Measurements from ENCODE around the gene KLHDC9. TPM values are rescaled to one million over a fixed set of nuclear protein-coding genes. Genes with fewer than 3 reads are reported as not detected.

KLHDC9 gene
- total and polyA plus RNA-seq, 2 of the 13 experiments (the other 11 are each of a cell fraction or from before 2014, with no cell fraction given), result 2.9 TPM

- no peak for TF ChIP-seq MXD3 (CRISPR knock-in tag; IDR thresholded peaks at IDR 0.05)
- no peak for TF ChIP-seq MIER2 (CRISPR knock-in tag; IDR thresholded peaks at IDR 0.05)
- TF ChIP-seq RFX1 (IDR thresholded peaks at IDR 0.05), result no peak
- 0 out of 2 replicates have a peak, but pooled peaks have one; percentile 32 for TF ChIP-seq ZNF749 (CRISPR knock-in tag; IDR thresholded peaks at IDR 0.05; ENCODE audit: borderline replicate concordance)
- peak; percentile 17; the same call in 1 of the 2 replicates for TF ChIP-seq ZNF670 (CRISPR knock-in tag; IDR thresholded peaks at IDR 0.05; ENCODE audit: borderline replicate concordance)
- peak; percentile 37 for TF ChIP-seq HNRNPLL (IDR thresholded peaks at IDR 0.05; ENCODE audit: low read depth, low read length, poor library complexity, severe bottlenecking)
- TF ChIP-seq ZFX (CRISPR knock-in tag; IDR thresholded peaks at IDR 0.05; ENCODE audit: low read depth), result peak; percentile 73
- no peak for TF ChIP-seq ZSCAN21 (CRISPR knock-in tag; IDR thresholded peaks at IDR 0.05; ENCODE audit: borderline replicate concordance)
- TF ChIP-seq ATF2 (CRISPR knock-in tag; IDR thresholded peaks at IDR 0.05), result no peak
- TF ChIP-seq, protein P1, sequence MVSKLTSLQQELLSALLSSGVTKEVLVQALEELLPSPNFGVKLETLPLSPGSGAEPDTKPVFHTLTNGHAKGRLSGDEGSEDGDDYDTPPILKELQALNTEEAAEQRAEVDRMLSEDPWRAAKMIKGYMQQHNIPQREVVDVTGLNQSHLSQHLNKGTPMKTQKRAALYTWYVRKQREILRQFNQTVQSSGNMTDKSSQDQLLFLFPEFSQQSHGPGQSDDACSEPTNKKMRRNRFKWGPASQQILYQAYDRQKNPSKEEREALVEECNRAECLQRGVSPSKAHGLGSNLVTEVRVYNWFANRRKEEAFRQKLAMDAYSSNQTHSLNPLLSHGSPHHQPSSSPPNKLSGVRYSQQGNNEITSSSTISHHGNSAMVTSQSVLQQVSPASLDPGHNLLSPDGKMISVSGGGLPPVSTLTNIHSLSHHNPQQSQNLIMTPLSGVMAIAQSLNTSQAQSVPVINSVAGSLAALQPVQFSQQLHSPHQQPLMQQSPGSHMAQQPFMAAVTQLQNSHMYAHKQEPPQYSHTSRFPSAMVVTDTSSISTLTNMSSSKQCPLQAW (CRISPR knock-in tag; IDR thresholded peaks at IDR 0.05), result no peak
- TF ChIP-seq ARID5B (CRISPR knock-in tag; IDR thresholded peaks at IDR 0.05), result peak; percentile 12; the same call in 1 of the 2 replicates
- TF ChIP-seq FIP1L1 (IDR thresholded peaks at IDR 0.05; ENCODE audit: borderline replicate concordance, insufficient read depth, low read depth, low read length), result no peak
- TF ChIP-seq ZNF839 (CRISPR knock-in tag; IDR thresholded peaks at IDR 0.05; ENCODE audit: borderline replicate concordance), result peak; percentile 60; the same call in 1 of the 2 replicates
- peak; percentile 67; the same call in 1 of the 2 replicates for TF ChIP-seq ZNF589 (CRISPR knock-in tag; conservative IDR thresholded peaks at IDR 0.05)
- TF ChIP-seq HNRNPL (IDR thresholded peaks at IDR 0.05; ENCODE audit: low read depth, low read length), result 0 out of 2 replicates have a peak, but pooled peaks have one; percentile 9
- 0 out of 2 replicates have a peak, but pooled peaks have one; percentile 45 for TF ChIP-seq ZSCAN20 (CRISPR knock-in tag; IDR thresholded peaks at IDR 0.05; ENCODE audit: borderline replicate concordance)
- peak; percentile 29; the same call in 1 of the 2 replicates for TF ChIP-seq TOPORS (CRISPR knock-in tag; IDR thresholded peaks at IDR 0.05)
- TF ChIP-seq, protein P2, sequence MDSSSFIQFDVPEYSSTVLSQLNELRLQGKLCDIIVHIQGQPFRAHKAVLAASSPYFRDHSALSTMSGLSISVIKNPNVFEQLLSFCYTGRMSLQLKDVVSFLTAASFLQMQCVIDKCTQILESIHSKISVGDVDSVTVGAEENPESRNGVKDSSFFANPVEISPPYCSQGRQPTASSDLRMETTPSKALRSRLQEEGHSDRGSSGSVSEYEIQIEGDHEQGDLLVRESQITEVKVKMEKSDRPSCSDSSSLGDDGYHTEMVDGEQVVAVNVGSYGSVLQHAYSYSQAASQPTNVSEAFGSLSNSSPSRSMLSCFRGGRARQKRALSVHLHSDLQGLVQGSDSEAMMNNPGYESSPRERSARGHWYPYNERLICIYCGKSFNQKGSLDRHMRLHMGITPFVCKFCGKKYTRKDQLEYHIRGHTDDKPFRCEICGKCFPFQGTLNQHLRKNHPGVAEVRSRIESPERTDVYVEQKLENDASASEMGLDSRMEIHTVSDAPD (CRISPR knock-in tag; IDR thresholded peaks at IDR 0.05), result no peak
- no peak for TF ChIP-seq ZNF841 (CRISPR knock-in tag; IDR thresholded peaks at IDR 0.05; ENCODE audit: borderline replicate concordance)
Measured at GRCh38 chr1:161132410-161133219, 34.5 kb downstream of the KLHDC9 start, which contains the start of gene DEDD (continued).

Data from HepG2 (cell line).